Naive thymus-derived CD4-positive, alpha-beta T cell (primary cell): ENCODE results near the gene EFS. TPM values are rescaled to one million over a fixed set of nuclear protein-coding genes. Genes with fewer than 3 reads are reported as not detected.

Source experiments
- ATAC-seq: fragments of 150-1000 bp; cut with Tn5 transposase; 2 replicates; pipeline ENCODE4 v1.10.0; 2021; ENCODE audit warnings: mild to moderate bottlenecking, moderate library complexity
- CTCF ChIA-PET: fragments of 350-600 bp; sonication (Branson Sonifier 250); formaldehyde crosslinking; loops from one replicate; lab custom pipeline; 2021; ENCODE audit warnings: antibody characterized with exemption; lab: Charles Lee
- POLR2A ChIA-PET: fragments of 350-600 bp; sonication (Branson Sonifier 250); formaldehyde crosslinking; loops from one replicate; lab custom pipeline; 2021; ENCODE audit warnings: antibody characterized with exemption, inconsistent platforms; lab: Charles Lee
- DNase-seq, 9 donors: peaks; one replicate each; pipeline versions ENCODE4 v3.0.0 to v3.0.0-alpha.2; 2020 to 2022; ENCODE audit warnings: mixed read lengths in 1 of 9
- H3K27ac ChIP-seq: one replicate; pipeline ENCODE4 v1.7.0; 2013; ENCODE audit warnings: mild to moderate bottlenecking, low read depth, low read length, moderate library complexity
- H3K27me3 ChIP-seq, 2 donors: one replicate each; pipeline ENCODE4 v1.7.0; 2013; ENCODE audit warnings: low read length in 2 of 2, mild to moderate bottlenecking in 2 of 2, moderate library complexity in 2 of 2; ENCODE audit not compliant: control insufficient read depth in 2 of 2, insufficient read depth in 2 of 2
- H3K36me3 ChIP-seq, 3 experiments: 1 replicate in 2 of 3; 2 replicates in 1 of 3; pipeline ENCODE4 v1.7.0; 2013; ENCODE audit warnings: low read length in 3 of 3, mild to moderate bottlenecking in 3 of 3, moderate library complexity in 1 of 3; ENCODE audit not compliant: insufficient read depth in 3 of 3, control insufficient read depth in 2 of 3
- H3K4me1 ChIP-seq, 2 donors: one replicate each; pipeline ENCODE4 v1.7.0; 2013; ENCODE audit warnings: low read length in 2 of 2, mild to moderate bottlenecking in 2 of 2, moderate library complexity in 1 of 2; ENCODE audit not compliant: control insufficient read depth in 2 of 2, insufficient read depth in 2 of 2
- H3K4me3 ChIP-seq: 2 replicates; pipeline ENCODE4 v1.7.0; 2013; ENCODE audit warnings: mild to moderate bottlenecking, low read length
- H3K9me3 ChIP-seq, 3 experiments: 1 replicate in 2 of 3; 2 replicates in 1 of 3; pipeline ENCODE4 v1.7.0; 2013; ENCODE audit warnings: low read length in 3 of 3; ENCODE audit not compliant: control insufficient read depth in 2 of 3
- H3K27ac Mint-ChIP-seq, 9 donors: one replicate each; pipeline ENCODE4 v1.8.0; 2020 to 2022; ENCODE audit warnings: mixed read lengths in 9 of 9, mild to moderate bottlenecking in 8 of 9, moderate library complexity in 5 of 9, inconsistent platforms in 2 of 9
- H3K27me3 Mint-ChIP-seq, 5 donors: one replicate each; pipeline ENCODE4 v1.8.0; 2021 to 2022; ENCODE audit warnings: mixed read lengths in 5 of 5, mild to moderate bottlenecking in 1 of 5
- H3K36me3 Mint-ChIP-seq, 5 donors: one replicate each; pipeline ENCODE4 v1.8.0; 2020 to 2022; ENCODE audit warnings: mixed read lengths in 5 of 5, mild to moderate bottlenecking in 3 of 5, inconsistent platforms in 1 of 5
- H3K4me1 Mint-ChIP-seq, 7 donors: one replicate each; pipeline ENCODE4 v1.8.0; 2020 to 2022; ENCODE audit warnings: mixed read lengths in 7 of 7, mild to moderate bottlenecking in 3 of 7, inconsistent platforms in 1 of 7
- H3K4me3 Mint-ChIP-seq, 10 donors: one replicate each; pipeline ENCODE4 v1.8.0; 2020 to 2022; ENCODE audit warnings: mild to moderate bottlenecking in 10 of 10, mixed read lengths in 10 of 10, moderate library complexity in 6 of 10, inconsistent platforms in 2 of 10
- H3K9me3 Mint-ChIP-seq, 11 donors: one replicate each; pipeline ENCODE4 v1.8.0; 2020 to 2022; ENCODE audit warnings: mixed read lengths in 11 of 11, mild to moderate bottlenecking in 4 of 11, inconsistent platforms in 1 of 11, moderate library complexity in 1 of 11
- intact Hi-C, 2 donors: fragments of 100-400 bp; cut with micrococcal nuclease; formaldehyde crosslinking; loops; one replicate each; pipeline ENCODE4 v1.15.1; 2023
- polyA plus RNA-seq, 2 donors: library from polyadenylated mRNA; unstranded; fragments of 300-500 nt; fragmentation: Illumina TruSeq; gene quantifications; one replicate each; pipeline ENCODE4 v1.2.3, GENCODE V29; 2021
- total RNA-seq, 6 experiments: library from RNA in 5 of 6; stranded (reverse) in 5 of 6; gene quantifications; 1 replicate in 5 of 6; 2 replicates in 1 of 6; pipeline ENCODE4 v1.2.3 and lab custom pipeline; 2021 to 2026

EFS gene
- total and polyA plus RNA-seq, 7 experiments from 2014 or later: not detected

DNA sequence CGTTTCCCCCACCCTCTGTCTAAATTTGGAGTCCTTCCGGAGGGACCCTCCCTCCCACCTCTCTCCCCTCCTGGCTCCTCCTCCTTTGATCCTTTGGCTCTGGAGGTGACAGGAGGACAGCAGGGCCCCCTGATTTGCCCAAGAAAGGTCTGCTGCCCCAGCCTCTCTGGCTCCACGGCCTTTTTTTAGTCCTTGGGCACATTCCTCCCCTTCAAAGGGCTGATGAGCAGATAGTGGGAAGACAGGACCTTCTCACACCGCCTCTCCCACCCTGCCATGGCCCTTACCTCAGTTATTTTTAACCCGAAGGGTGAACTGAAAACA is 43.3 kb upstream of the EFS start:
- H3K4me3 Mint-ChIP-seq: no peak overlapping the region
- peaks cover 0 to 26% (median 5%) of the 10 kb centered on the region in 5 donors for H3K27me3 Mint-ChIP-seq

DNA sequence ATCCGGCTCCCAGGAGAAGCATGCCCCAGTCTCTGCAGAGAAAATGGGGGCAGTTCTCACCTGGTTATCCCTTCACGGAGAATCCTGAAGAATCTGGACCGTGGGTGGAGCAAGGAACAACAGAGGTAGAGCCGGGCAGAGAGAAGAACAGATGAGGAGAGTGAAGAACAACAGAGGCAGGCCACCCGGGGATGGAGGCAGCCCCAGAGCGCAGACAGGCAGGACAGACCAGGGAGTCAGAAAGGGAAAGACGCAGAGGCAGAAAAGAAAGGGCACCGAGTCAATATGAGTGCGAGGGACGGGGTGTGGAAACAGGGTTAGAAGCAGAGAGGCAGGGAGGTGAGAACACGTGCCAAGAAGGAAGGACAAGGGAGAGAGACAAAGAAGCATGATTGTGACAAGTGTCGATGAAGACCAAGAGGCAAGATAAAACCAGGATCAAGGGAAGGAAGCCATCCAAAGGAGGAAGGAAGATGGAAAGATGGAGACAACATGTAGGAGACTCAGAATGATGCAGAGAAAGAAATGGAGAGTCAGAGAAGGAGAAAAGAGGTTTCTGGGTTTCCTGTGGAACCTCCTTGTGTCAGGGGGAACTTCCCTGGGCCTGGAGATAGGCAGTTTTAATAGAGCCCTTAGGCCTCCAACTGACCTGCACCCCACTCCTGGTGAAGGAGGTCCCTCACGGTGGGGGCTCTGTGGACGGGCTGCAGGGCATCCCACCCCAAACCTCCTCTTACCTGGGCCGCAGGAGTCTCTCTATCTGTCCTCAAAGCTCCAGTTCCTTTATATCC is 42.7 kb upstream of the EFS start, which contains the start of gene MYH6:
Gene MYH6, minus strand, starts transcription at position 758 of the 791 bp plus-strand sequence. CDS start 1,050 bp downstream, outside the sequence.
- CTCF ChIA-PET: no interaction called here
- Histone ChIP-seq H3K36me3 (no peaks in the 10 kb centered on the region), H3K4me1 (no peaks in the 10 kb centered on the region), H3K27ac (no peak within 1 kb of the TSS), H3K9me3 (no peaks in the 10 kb centered on the region), H3K4me3 (no peak within 1 kb of the TSS), H3K27me3 (no peaks in the 10 kb centered on the region)
- POLR2A ChIA-PET: no interaction called here
- no peaks in the 10 kb centered on the region for H3K9me3 Mint-ChIP-seq
- no peaks in the 10 kb centered on the region for H3K36me3 Mint-ChIP-seq
- H3K27me3 Mint-ChIP-seq: peaks cover 0 to 28% (median 5%) of the 10 kb centered on the region in 5 donors
- peaks cover 0 to 2% (median 0%) of the 10 kb centered on the region in 7 donors for H3K4me1 Mint-ChIP-seq
- DNase-seq: no peak
- ATAC-seq: no peak
- no peak within 1 kb of the TSS for H3K27ac Mint-ChIP-seq
- no peak within 1 kb of the TSS for H3K4me3 Mint-ChIP-seq
- intact Hi-C loops: no loop called here

More for the DNA sequence above, 43.3 kb upstream of the EFS start:
- H3K36me3 Mint-ChIP-seq: no peaks in the 10 kb centered on the region
- H3K36me3 ChIP-seq: no peaks in the 10 kb centered on the region
- no peak overlapping the region for H3K27ac Mint-ChIP-seq
- no peak overlapping the region for H3K27ac ChIP-seq
- no peaks in the 10 kb centered on the region for H3K27me3 ChIP-seq
- H3K4me1 Mint-ChIP-seq: no peaks in the 10 kb centered on the region
- CTCF ChIA-PET: no interaction called here
- H3K4me3 ChIP-seq: no peak overlapping the region
- H3K9me3 ChIP-seq: no peaks in the 10 kb centered on the region
- DNase-seq: no peak
- no peak for ATAC-seq
- POLR2A ChIA-PET: no interaction called here
- H3K9me3 Mint-ChIP-seq: no peaks in the 10 kb centered on the region
- H3K4me1 ChIP-seq: no peaks in the 10 kb centered on the region
- intact Hi-C loops: no loop called here

DNA sequence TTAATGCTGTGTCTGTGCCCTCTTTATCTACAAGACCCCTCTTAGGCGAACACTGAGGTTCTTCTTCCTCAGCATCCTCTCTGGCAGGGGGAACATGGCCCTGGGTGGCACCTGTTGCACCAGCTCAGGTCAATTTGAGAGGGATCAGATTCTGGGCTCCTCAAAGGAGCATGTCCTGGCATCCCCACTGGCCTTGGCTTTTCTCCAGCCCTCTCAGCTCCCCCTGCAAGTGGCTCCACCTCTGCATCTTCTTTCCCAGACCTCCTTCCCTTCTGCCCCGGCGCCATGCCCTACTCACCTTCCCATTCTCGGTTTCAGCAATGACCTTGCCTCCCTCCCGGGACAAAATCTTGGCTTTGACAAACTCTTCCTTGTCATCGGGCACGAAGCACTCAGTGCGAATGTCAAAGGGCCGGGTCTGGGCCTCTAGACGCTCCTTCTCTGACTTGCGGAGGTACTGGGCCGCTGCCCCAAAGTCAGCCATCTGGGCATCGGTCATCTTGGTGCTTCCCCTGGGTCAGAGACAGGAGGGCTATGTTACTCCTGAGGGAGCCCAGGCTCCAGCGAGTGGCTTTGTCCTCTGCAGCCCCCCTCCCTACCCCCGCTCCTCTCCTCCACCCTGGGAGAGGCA is 41.9 kb upstream of the EFS start:
- H3K4me3 ChIP-seq: no peak overlapping the region
- CTCF ChIA-PET: no interaction called here
- Mint-ChIP-seq H3K4me1 (peaks cover 0 to 4% (median 0%) of the 10 kb centered on the region in 7 donors), H3K4me3 (no peak overlapping the region), H3K27me3 (peaks cover 0 to 28% (median 5%) of the 10 kb centered on the region in 5 donors), H3K9me3 (no peaks in the 10 kb centered on the region), H3K36me3 (no peaks in the 10 kb centered on the region), H3K27ac (no peak overlapping the region)
- intact Hi-C loops: no loop called here
- H3K36me3 ChIP-seq: no peaks in the 10 kb centered on the region
- no peaks in the 10 kb centered on the region for H3K9me3 ChIP-seq
- POLR2A ChIA-PET: no interaction called here
- no peak overlapping the region for H3K27ac ChIP-seq
- no peaks in the 10 kb centered on the region for H3K4me1 ChIP-seq
- no peak for ATAC-seq
- no peak for DNase-seq
- no peaks in the 10 kb centered on the region for H3K27me3 ChIP-seq

DNA sequence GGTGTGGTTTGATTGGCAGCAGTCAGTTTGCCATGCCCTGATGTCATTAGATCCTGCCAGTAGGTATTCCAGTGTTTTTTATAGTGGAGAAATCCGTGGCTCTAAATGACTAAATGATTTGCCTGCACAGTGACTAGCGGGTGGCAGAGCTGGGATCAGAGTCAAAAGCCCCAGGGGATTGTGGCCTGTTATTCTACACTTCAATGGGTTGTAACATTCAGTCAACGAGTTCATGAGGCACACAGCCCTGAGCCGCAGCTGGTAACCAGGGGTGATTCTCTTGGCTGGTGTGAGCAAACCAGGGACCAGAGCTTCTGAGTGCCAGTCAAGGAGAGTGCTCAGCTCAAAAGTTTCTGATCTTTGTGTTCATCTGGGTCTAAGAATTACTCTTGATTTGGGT is 41.3 kb upstream of the EFS start:
- no peaks in the 10 kb centered on the region for H3K9me3 ChIP-seq
- Mint-ChIP-seq H3K36me3 (no peaks in the 10 kb centered on the region), H3K27ac (no peak overlapping the region), H3K4me3 (no peak overlapping the region), H3K4me1 (peaks cover 0 to 4% (median 0%) of the 10 kb centered on the region in 7 donors), H3K9me3 (no peaks in the 10 kb centered on the region), H3K27me3 (peaks cover 0 to 27% (median 5%) of the 10 kb centered on the region in 5 donors)
- no peak for DNase-seq
- H3K4me1 ChIP-seq: no peaks in the 10 kb centered on the region
- H3K27ac ChIP-seq: no peak overlapping the region
- no peaks in the 10 kb centered on the region for H3K36me3 ChIP-seq
- CTCF ChIA-PET: no interaction called here
- no peak for ATAC-seq
- intact Hi-C loops: no loop called here
- no peak overlapping the region for H3K4me3 ChIP-seq
- no peaks in the 10 kb centered on the region for H3K27me3 ChIP-seq
- POLR2A ChIA-PET: no interaction called here

DNA sequence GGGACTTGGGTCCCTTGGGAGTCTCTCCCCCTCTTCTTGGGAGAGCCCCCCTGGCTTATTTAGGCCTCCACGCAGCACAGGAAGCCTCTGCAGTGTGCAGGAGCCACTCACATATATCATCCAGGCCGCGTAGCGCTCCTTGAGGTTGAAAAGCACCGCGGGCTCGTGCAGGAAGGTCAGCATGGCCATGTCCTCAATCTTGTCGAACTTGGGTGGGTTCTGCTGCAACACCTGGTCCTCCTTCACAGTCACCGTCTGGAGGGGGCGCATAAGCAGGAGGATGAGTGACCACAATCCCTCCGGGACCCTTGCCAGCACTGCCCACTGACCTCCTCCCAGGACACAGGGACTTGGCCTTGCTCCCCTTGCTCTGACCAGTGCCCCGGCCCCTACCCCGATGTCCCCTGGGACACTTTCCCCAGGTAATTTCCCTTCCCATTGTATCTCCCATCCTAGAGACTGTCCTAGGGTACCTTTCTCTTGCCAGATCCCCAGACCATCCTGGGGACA is 40.6 kb upstream of the EFS start:
- Histone ChIP-seq H3K4me1 (no peaks in the 10 kb centered on the region), H3K9me3 (no peaks in the 10 kb centered on the region), H3K27ac (no peak overlapping the region), H3K36me3 (no peaks in the 10 kb centered on the region), H3K27me3 (no peaks in the 10 kb centered on the region), H3K4me3 (no peak overlapping the region)
- CTCF ChIA-PET: no interaction called here
- POLR2A ChIA-PET: no interaction called here
- no peaks in the 10 kb centered on the region for H3K9me3 Mint-ChIP-seq
- no peaks in the 10 kb centered on the region for H3K36me3 Mint-ChIP-seq
- H3K27ac Mint-ChIP-seq: no peak overlapping the region
- DNase-seq (no peak), ATAC-seq (no peak)
- H3K4me1 Mint-ChIP-seq: peaks cover 0 to 4% (median 0%) of the 10 kb centered on the region in 7 donors
- intact Hi-C loops: no loop called here
- peaks cover 0 to 20% (median 5%) of the 10 kb centered on the region in 5 donors for H3K27me3 Mint-ChIP-seq
- H3K4me3 Mint-ChIP-seq: no peak overlapping the region

DNA sequence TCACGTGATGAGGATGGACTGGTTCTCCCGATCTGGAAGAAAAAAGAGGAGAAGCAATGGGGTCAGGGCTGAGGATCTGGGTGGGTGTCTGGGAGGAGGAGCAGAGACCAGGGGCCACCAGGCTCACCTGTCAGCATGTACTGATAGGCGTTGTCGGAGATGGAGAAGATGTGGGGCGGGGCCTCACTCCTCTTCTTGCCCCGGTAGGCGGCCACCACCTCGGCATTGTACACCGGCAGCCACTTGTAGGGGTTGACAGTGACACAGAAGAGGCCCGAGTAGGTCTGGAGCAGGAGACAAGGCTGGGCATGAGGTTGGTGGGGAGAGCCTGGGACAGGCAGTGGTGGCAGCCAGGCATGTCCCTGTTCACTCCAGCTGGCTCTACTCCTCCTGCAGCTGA is 40.1 kb upstream of the EFS start:
- Mint-ChIP-seq H3K4me3 (no peak overlapping the region), H3K36me3 (no peaks in the 10 kb centered on the region), H3K27me3 (peaks cover 0 to 18% (median 5%) of the 10 kb centered on the region in 5 donors), H3K27ac (no peak overlapping the region), H3K4me1 (peaks cover 0 to 4% (median 0%) of the 10 kb centered on the region in 7 donors), H3K9me3 (no peaks in the 10 kb centered on the region)
- POLR2A ChIA-PET: no interaction called here
- Histone ChIP-seq H3K27me3 (no peaks in the 10 kb centered on the region), H3K36me3 (no peaks in the 10 kb centered on the region), H3K27ac (no peak overlapping the region), H3K9me3 (no peaks in the 10 kb centered on the region), H3K4me1 (no peaks in the 10 kb centered on the region), H3K4me3 (no peak overlapping the region)
- DNase-seq (no peak), ATAC-seq (no peak)
- CTCF ChIA-PET: no interaction called here
- intact Hi-C loops: no loop called here
